HG03571 (cell line): ENCODE measurements around the gene ZNF324.

Source experiments
- ATAC-seq: cut with Tn5 transposase; IDR thresholded peaks from one replicate; pipeline ENCODE4 v1.9.1; 2021; ENCODE audit not compliant: unreplicated experiment

Gene ZNF324

DNA sequence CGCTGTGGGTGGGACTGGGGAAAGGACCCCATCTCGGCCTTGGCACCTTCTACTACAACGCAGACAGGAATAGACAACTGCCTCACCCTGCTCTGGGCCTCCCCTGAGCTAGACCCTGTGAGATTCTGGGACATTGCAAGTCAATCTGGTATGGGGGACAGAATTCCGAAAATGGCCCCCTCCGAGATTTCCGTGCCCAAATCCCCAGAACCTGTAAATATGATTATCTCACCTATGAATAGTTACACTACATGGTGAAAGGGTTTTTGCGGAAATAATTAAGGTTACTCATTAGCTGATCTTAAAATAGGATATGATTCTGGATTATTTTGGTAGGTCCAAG, 53.3 kb downstream of the ZNF324 start:
- ATAC-seq, result no peak

DNA sequence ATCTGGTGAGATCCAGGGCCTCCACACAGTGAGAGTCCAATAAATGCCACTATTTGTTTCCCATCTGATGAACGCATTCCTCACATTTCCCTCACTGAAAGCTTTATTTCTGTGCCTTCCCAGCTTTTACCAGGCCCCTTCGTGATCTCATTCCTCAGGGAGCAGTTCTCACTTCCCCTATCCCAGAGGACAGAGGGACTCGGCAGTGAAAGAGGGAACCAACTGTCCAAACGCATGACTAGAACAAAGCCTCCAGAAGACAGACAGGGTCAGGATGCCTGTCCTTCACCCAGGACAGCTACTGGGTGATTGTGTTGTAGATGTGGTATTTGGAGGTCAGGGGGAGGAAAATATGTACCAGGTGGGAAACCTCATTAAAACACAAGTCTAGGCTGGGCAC, 54.8 kb downstream of the ZNF324 start:
- no peak for ATAC-seq

DNA sequence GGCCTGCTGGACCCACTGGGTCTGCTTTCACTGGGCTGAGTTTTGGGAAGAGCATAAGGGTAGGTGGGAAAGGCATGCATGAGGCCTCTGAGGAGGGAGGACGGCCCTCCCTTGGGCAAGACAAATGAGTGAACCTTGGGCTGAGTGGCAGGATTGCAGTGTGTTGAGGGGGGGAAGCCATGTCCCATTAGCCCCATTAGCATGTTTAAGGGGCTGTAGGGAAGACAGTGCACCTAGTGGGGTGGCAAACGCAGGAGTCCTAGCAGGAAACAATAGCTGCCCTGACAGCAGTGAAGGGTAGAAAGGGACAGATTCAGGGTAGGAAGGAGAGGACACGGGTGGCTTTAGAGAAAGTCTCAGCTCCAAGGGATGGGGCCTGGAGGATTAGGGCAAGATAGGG, 55.8 kb downstream of the ZNF324 start:
- no peak for ATAC-seq
